ENCODE data around the gene NOC4L. TPM values are rescaled to one million over a fixed set of nuclear protein-coding genes. Genes with fewer than 3 reads are reported as not detected.

NOC4L gene
- total RNA-seq, 1 donor from 2014 or later, result 8.6 TPM

DNA sequence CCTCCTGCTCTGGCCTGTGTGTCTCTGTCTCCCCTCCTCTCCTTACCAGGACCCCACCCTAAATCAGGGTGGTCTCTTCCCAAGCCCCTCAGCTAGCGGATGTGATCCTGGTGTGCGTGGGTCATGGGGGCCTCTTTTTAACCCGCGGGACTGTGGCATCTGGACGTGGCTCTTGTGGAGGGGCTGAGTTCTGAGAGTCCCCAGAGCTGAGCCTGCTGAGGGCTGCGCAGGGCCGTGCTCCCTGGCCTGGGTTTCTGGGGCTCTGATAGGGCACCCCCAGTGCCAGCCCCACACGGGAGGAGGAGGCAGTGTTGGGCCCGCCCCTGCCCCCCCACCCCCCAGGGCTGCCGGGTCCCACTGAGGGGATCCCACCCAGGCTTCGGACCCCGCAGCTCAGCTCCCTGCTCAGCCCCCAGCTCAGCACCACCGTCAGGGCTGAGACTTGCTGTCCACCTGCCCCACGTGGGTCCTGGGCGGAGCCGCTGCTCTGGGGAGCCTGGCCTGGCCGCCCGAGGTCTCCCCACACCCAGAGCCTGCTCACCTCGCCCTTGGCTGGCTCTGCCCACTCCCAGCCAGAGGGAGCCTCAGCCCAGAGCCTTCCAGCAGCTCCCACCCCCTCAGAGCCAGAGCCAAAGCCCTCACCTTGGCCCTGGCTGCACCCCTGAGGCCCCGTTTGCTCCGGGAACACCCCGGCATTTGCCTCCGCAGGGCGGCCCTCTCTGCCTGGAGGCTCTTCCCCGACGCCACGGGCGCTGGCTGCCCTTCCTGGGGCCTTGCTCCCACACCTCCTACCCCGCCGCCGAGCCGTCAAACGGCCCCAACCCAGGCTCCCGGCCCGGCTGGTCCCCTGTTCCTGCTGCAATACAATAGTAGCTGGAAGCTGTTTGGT lies 31.5 kb downstream of the NOC4L start:
- DNase-seq (ENCODE audit: low spot score), result no peak
- intact Hi-C loops (cut with DNase I), result no loop called here

DNA sequence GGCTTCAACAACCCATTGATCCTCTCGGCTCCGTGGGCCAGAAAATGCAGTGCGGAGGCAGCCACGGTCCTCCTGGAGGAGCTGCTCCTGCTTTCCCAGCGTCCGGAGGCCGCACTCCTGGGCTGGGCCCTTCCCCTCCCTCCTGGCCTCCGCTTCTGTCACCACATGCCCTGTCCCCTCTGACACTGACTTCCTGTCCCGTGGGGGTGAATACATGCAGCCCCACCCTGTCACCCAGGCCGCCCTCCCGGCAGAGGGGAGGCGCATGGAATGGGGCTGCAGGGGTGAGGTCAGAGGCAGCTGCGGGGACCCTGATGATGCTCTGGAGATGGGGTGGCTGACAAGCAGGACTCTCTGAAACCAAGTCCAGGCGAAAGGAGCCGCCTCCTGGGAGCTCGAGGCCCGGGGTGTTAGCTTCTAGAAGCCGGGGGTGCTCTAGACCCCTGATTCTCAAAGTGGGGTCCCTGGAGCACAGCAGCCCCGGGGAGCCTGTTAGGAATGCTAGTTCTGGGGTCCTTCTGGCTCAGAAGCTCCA lies 32.2 kb downstream of the NOC4L start:
- intact Hi-C loops (cut with DNase I), result no loop called here
- DNase-seq (ENCODE audit: low spot score), result no peak

DNA sequence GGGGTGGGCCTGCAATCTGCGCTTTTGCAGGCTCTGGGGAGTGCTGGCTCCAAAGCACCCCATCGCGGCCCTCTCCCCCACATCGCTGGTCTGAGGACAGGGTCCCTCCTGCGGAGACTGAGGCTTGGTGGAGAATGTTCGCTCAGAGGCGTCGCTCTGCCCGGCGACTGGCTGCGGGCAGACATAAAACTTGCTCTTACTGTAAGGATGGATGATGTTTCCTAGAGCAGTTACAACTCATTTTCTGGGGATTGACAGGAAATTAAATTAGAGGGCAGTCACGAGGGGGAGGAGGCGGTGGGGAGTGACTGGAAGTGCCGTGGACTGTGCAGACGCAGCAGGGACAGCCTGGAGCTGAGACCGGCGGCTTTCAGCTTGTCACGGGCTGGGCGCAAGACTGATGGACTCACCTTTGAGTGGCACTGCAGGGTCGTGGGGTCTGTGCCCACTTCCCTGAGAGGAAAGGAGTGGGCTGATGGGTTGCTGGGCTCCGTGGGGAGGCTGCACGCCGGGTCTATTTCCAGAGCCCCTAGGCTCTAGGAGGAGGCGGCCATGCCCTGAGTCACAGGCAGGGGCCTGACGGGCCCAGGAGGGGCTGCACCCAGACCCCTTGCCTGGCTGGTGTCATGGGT lies 32.8 kb downstream of the NOC4L start:
- intact Hi-C loops (cut with DNase I), result no loop called here
- DNase-seq (ENCODE audit: low spot score), result no peak

DNA sequence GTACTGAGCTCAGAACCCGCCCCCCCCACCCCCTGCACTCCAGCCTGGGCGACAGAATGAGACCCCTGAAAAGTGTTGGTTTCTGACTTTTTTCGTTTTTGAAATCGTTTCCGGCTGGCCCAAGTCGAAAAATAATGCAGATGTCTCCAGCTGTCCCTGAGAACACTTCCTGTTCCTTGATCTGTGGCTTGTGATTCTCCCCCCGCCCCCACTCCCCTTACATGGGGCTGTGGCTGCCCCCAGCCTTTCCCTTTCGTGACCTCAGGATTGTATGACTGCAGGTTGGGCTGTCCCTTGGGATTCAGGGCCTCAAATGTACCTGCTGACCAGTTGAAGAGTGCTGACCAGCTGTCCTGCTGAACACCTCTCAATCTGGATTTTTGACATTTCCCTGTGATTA lies 34.1 kb downstream of the NOC4L start:
- DNase-seq (ENCODE audit: low spot score), result no peak
- intact Hi-C loops (cut with DNase I), result no loop called here

- DNase-seq (ENCODE audit: low spot score), result no peak
- intact Hi-C loops (cut with DNase I), result no loop called here
Measured at GRCh38 chr12:132178801-132179401, 34.6 kb downstream of the NOC4L start.

DNA sequence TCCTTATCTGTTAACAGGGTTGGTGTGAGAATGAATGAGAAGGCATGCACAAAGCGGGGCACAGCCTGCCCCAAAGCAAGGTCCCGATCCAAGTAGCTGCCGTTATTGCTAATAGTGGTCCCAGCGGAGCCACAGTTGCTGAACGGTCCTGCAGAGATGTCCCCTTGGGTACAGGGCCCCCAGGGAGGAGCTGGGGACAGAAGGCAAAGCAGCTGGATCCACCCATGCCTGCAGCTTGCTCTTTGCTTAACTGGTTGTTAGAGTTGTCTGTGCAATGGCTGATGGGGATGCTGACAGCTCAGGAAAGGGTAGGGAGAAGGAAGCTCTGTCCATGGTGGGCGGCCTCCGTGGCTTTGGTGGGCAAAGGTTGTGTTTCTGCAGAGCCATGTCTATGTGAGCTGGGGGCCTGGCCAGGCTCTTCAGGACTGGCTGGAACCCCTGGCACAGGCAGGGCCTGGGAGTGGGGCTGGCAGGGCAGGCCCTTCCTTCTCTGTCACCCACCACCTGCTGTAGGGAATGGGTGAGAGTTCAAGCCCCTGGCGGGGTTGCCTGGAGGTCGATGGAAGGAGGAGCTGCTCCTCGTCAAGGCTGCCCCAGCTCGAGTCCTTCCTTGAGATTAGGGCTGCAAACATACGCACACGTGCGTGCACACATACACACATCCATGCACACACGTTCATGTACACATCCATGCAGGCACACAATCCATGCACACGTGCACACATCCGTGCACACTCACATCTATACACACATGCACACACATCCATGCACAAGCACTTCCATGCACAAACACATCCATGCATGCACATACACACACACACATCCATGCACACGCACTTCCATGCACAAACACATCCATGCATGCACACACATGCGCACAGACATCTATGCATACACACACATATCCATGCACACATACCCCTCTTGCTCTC lies 35.4 kb downstream of the NOC4L start:
- no peak for DNase-seq (ENCODE audit: low spot score)
- intact Hi-C loops (cut with DNase I), result no loop called here

- intact Hi-C loops (cut with DNase I), result no loop called here
- no peak for DNase-seq (ENCODE audit: low spot score)
Measured at GRCh38 chr12:132180648-132181546, 36.6 kb downstream of the NOC4L start.

- no peak for DNase-seq (ENCODE audit: low spot score)
- intact Hi-C loops (cut with DNase I), result no loop called here
Measured at GRCh38 chr12:132181570-132182200, 37.4 kb downstream of the NOC4L start.

DNA sequence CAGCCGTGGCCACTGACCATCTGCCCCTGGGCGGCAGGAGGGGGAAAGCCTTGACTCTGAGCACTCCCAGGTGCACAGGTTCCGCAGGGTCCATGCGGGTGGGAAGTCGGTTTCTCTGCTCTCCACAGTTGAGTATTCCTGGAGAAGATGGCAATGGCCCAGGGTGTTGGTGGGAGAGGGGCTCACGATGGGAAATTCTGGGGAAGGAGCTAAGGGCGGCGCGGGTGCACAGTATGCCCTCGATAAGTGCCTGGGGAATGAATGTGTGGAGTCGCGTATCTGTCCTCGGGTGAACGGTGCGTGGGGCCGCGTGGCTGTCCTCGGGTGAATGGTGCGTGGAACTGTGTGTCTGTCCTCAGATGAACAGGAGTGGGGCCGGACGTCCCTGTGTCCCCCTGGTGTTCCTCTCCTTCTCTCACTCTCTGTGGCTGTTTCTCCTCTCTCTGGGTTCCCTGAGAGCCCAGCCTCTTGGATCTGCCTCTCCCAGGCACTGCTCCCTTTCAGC lies 38.0 kb downstream of the NOC4L start:
- no peak for DNase-seq (ENCODE audit: low spot score)
- intact Hi-C loops (cut with DNase I), result no loop called here

GRCh38 chr12:132182711-132183365 lies 38.6 kb downstream of the NOC4L start:
- no peak for DNase-seq (ENCODE audit: low spot score)
- intact Hi-C loops (cut with DNase I), result no loop called here

DNA sequence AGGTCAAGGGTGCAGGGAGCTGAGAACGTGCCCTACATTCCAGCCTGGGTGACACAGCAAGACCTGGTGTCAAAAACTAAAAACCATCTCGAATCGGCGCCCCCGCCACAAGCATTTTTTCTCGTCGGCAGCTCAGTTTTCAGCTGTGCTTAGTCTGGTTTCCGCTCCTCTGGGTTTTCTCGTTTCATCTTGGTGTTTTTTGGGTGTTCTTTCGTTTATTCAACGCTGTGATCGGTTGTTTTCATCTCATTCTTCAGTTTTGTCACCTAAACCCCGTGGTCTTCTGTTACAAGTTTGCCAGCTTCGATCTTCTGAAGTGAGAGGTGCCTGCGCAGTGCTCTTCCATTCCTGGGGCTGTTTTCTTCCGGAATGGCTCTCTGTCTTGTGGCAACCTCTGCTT lies 41.4 kb downstream of the NOC4L start:
- DNase-seq (ENCODE audit: low spot score), result no peak
- intact Hi-C loops (cut with DNase I), result no loop called here

DNA sequence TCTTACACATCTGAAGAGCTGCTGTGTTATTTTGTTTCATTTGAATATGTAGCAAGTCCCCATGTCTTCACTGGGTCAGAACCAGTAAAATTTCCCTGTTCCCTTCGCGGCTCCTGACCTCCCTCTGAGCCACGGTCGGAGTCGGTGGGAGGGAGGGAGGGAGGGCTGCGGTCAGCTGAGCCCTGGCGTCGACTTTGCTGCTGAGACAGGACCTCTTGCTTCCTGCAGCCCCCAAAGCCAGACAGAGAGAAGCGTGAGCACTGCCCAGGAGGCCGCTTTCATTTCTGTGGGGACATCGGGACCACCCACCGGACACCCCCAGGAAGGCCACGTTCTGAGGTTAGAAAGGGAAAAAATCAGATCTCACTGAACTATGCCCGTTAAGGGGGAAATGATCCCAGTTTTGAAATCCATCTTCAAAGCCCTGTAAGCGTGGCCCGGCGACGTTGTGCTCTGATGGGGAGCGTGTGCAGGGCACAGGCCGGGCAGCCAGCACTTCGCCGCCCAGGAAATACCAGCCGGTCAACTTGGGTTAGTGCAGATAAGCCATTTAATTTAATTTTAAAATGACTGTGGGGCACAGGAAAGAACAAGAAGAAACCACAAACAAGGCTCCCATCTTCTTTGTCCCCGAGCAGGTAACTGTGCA lies 42.1 kb downstream of the NOC4L start:
- intact Hi-C loops (cut with DNase I), result no loop called here
- DNase-seq (ENCODE audit: low spot score), result no peak

- no peak for DNase-seq (ENCODE audit: low spot score)
- intact Hi-C loops (cut with DNase I), result no loop called here
Measured at GRCh38 chr12:132186857-132187620, 42.8 kb downstream of the NOC4L start.

GRCh38 chr12:132187646-132188450 lies 43.6 kb downstream of the NOC4L start:
- intact Hi-C loops (cut with DNase I), result no loop called here
- DNase-seq (ENCODE audit: low spot score), result no peak

DNA sequence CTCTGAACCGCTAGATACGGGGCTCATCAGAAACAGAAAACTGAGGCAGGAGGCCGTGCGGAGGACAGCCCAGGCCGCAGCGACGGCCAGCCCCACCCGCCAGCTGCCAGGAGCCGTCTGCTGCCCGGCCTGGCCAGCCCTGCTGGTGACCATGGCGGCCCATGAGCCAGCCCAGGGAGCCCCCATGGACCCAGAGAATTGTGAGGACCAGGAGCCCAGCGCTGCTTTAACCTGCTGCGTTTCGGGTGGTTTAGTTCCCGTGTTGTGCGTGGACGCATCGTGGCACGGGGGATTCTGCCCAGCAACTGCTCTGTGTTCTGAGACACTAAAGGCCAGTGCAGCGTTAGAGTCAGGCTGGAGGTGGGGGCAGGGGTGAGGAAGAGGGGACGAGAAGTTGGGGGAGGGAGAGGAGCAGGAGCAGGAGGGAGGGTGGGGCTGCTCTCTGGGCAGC lies 44.2 kb downstream of the NOC4L start:
- intact Hi-C loops (cut with DNase I), result no loop called here
- DNase-seq (ENCODE audit: low spot score), result no peak
